ENCODE results near the gene IL27RA.

Gene IL27RA

DNA sequence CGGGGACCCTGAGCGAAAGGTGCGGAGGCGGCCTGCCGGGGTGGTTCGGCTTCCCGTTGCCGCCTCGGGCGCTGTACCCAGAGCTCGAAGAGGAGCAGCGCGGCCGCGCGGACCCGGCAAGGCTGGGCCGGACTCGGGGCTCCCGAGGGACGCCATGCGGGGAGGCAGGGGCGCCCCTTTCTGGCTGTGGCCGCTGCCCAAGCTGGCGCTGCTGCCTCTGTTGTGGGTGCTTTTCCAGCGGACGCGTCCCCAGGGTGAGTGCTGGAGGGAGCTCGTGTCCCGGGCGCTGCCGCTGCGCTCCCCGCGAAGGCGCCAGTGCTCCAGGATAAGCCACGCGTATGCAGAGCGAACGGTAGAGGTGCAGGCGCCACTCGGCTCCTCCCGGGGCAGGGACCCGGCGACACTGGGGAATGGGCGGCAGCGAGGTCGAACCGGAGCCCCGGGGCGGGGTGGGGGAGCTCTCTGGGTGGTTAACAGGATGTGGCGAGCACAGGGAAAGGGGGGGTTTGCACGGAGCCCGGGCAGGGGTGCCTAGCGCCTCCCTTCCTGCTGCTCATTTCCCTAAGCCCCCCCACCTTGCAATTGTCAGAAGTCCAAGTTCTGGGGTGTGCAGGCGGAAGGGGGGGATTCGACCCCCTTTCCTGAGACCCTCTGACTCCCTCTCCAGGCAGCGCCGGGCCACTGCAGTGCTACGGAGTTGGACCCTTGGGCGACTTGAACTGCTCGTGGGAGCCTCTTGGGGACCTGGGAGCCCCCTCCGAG is at the start of gene IL27RA:
TSS of gene IL27RA (plus strand) at position 44 of the 762 bp plus-strand sequence. CDS start at position 155, 111 bp downstream.
- peaks cover 3% of the 10 kb centered on the region for H3K36me3 Mint-ChIP-seq
- peak within 1 kb of the TSS; percentile 92 for H3K4me3 Mint-ChIP-seq
- no peaks in the 10 kb centered on the region for H3K9me3 Mint-ChIP-seq (ENCODE audit: low read depth)
- H3K27ac Mint-ChIP-seq: peak within 1 kb of the TSS; percentile 88
- peaks cover 27% of the 10 kb centered on the region for H3K4me1 Mint-ChIP-seq (ENCODE audit: low read depth)
- H3K27me3 Mint-ChIP-seq: no peaks in the 10 kb centered on the region

DNA sequence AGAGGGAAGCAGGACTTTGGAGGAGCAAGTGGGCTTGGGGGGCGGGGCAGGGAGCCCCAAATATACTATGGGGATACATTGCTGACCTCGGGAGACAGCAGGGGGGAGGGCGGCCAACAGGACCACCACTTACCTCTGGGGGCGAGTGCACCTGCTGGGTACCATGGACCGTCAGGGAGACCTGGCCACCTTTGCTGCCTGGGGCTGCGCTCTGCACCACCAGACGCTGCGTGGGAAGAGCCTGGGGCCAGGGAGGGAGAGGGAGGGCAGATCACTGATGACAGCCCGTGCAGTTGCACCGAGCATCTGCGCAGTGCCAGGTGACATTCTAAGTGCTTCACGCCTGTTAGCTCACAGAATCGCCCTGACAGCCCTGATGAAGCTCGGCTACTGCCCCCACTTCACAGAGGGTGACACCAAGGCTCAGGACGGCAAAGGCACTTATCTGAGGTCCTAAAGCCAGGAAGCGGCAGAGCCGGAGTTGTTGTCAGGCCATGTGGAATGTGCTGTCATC is 49.5 kb upstream of the IL27RA start:
- Mint-ChIP-seq H3K4me3 (peak overlapping the region; percentile 27), H3K36me3 (no peaks in the 10 kb centered on the region), H3K4me1 (ENCODE audit: low read depth) (peaks cover 52% of the 10 kb centered on the region), H3K27me3 (no peaks in the 10 kb centered on the region), H3K27ac (peak overlapping the region; percentile 46), H3K9me3 (ENCODE audit: low read depth) (no peaks in the 10 kb centered on the region)

DNA sequence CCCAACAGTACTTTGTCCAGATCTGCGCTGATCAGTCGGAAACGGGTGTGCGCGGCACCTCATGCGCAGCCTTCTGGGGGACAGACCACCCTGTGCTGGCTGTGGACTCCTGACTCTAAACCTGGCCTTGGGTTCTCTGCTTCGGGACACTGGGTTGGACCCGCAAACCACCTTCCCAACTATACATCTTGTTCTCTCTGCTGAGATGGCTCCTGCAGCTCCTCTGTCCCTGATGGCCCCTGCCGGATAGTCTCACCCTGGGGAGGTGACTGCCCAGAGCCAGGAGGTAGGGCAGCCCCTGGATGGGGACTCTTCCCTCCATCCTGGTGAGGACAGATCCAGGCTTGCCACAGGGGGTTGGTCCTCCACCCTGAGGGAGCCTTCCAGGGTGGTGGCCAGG is 48.8 kb upstream of the IL27RA start:
- Mint-ChIP-seq H3K4me3 (no peak overlapping the region), H3K36me3 (no peaks in the 10 kb centered on the region), H3K9me3 (ENCODE audit: low read depth) (no peaks in the 10 kb centered on the region), H3K27ac (peak overlapping the region; percentile 81), H3K4me1 (ENCODE audit: low read depth) (peaks cover 60% of the 10 kb centered on the region), H3K27me3 (no peaks in the 10 kb centered on the region)

DNA sequence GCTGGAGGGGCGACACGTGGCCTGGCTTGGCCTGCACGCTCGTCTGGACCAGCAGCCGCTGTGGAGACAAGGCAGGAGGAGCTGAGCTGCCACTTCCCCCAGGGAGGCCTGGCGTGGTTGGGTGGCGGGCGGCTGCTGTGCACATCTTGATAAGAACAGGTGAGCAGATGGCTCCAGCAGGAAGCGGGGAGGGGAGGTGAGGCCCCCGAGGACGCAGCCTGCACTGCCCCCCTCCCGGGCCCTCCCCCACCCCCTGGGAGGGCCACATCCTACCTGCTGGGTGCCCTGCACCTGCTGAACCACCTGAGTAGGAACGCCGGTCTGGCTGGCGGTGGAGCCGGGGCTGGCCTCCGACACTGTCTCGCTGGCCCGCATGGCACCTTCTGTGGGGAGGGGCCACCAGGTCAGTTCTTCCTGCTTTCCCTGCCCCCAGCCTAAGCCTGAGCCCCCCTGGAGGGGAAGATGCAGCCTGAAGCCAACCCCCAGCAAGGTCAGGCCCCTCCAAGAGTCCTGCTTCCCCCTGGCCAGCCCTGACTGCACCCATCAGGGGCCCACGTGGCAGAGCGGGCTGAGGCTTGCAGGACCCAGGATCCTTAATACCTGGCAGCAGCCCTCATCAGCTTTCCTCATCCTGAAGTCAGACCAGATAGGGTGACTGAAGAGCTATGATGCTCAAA is 48.2 kb upstream of the IL27RA start:
- no peaks in the 10 kb centered on the region for H3K36me3 Mint-ChIP-seq
- no peak overlapping the region for H3K4me3 Mint-ChIP-seq
- peaks cover 62% of the 10 kb centered on the region for H3K4me1 Mint-ChIP-seq (ENCODE audit: low read depth)
- peak overlapping the region; percentile 82 for H3K27ac Mint-ChIP-seq
- H3K27me3 Mint-ChIP-seq: no peaks in the 10 kb centered on the region
- no peaks in the 10 kb centered on the region for H3K9me3 Mint-ChIP-seq (ENCODE audit: low read depth)

DNA sequence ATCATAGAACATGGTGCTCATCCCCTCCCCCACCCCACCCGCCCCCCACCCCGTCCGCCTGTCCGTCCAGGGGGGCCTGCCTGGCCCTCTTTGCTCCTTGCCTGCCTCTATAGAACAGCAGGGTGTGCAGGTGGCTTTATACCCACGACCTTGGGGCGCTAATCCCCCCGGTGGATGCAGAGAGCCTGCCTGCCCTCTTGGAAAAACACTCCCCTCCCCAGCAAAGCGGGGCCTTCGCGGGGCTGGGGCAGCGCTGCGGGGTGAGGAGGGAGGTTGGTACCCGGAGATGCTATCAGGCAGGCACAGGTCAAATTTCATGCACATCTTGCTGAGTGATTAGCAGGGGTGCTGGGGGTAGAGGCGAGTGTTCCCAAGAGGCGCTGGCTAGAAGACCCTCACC is 47.4 kb upstream of the IL27RA start:
- no peaks in the 10 kb centered on the region for H3K36me3 Mint-ChIP-seq
- peak overlapping the region; percentile 58 for H3K27ac Mint-ChIP-seq

DNA sequence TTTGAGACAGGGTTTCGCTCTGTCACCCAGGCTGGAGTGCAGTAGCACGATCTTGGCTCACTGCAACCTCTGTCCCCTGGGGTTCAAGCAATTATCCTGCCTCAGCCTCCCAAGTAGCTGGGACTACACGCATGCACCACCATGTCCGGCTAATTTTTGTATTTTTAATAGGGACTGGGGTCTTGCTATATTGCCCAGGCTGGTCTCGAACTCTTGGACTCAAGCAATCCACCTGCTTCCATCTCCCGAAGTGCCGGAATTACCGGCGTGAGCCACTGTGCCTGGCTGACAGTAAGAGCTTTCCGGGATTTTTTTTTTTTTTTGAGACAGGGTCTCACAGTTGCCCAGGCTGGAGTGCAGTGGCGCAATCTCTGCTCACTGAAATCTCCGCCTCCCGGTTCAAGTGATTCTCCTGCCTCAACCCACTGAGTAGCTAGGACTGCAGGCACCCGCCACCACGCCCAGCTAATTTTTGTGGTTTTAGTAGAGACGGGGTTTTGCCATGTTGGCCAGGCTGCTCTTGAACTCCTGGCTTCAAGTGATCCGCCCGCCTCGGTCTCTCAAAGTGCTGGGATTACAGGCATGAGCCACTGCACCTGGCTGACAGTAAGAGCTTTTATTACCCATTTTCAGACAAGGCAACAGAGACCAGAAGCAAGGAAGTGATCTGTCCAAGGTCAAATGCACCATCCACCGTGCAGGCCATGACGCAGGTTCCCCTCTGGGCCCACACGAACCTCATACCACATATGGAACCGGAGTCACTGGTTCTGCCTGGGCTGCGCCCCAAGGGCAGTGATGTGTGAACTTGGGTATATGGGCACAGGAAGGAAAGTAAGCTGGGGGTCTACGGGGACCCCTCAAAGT is 46.5 kb upstream of the IL27RA start:
- Mint-ChIP-seq H3K36me3 (no peaks in the 10 kb centered on the region), H3K27me3 (no peaks in the 10 kb centered on the region), H3K4me1 (ENCODE audit: low read depth) (peaks cover 72% of the 10 kb centered on the region), H3K4me3 (peak overlapping the region; percentile 66), H3K27ac (peak overlapping the region; percentile 98), H3K9me3 (ENCODE audit: low read depth) (no peaks in the 10 kb centered on the region)

More for the DNA sequence above, 47.4 kb upstream of the IL27RA start:
- Mint-ChIP-seq H3K27me3 (no peaks in the 10 kb centered on the region), H3K4me3 (no peak overlapping the region), H3K4me1 (ENCODE audit: low read depth) (peaks cover 67% of the 10 kb centered on the region), H3K9me3 (ENCODE audit: low read depth) (no peaks in the 10 kb centered on the region)

DNA sequence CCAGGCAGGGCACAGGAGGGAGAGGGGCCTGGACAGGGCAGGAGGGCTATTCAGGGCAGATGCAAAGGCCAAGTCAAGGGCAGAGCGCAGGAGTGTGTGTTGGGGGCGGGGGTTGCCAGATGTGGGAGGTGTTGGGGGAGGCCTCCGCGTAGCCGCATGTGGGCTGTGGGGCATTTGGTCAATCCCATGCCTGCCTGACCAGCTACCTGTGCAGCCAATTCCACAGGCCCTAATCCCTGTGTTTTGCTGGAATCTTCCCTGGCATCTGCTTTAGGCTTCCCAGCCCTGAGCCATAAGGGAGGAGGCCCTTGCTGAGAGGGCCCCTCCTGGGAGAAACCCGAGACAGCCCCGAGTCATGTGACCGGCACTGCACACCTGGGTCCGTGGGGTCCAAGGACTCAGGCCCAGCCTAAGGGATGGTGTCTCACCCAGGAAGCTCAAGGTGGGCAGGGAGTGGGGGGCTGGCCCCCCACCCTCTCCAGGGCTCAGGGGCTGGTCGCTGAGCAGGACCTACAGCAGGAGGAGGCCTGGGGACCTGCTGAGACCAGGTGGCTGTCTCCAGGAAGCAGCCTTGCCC is 45.7 kb upstream of the IL27RA start:
- peaks cover under 1% of the 10 kb centered on the region for H3K36me3 Mint-ChIP-seq
- H3K27ac Mint-ChIP-seq: peak overlapping the region; percentile 98
- peaks cover 73% of the 10 kb centered on the region for H3K4me1 Mint-ChIP-seq (ENCODE audit: low read depth)
- H3K27me3 Mint-ChIP-seq: no peaks in the 10 kb centered on the region
- H3K9me3 Mint-ChIP-seq (ENCODE audit: low read depth): no peaks in the 10 kb centered on the region
- peak overlapping the region; percentile 66 for H3K4me3 Mint-ChIP-seq

DNA sequence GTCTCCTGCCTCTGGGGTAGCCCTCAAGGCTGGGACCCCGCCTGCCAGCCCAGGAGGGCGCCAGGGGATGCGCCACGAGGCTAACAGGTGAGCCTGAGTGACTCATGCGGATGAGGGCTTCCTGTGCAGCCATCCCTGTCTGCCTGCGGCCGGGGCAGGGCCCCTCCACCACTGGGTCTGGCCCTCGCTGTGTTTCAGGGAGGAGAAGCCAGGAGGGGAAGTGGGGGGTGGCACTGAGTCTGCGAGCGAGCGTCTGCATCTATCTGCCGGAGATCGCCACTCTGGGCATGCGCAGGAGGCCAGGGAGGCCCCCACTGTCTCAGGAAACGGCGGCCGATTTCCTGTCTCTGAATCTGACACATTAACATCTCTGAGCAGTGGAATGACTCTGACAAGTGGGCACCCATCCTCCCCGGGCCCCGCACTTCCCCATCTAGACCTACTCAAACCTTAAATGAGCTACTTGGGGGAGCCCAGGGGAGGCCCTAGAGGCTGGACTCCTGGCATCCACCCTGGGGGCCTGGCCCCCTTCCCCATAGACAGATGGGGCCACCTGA is 45.1 kb upstream of the IL27RA start:
- no peaks in the 10 kb centered on the region for H3K27me3 Mint-ChIP-seq
- H3K27ac Mint-ChIP-seq: peak overlapping the region; percentile 98
- H3K4me3 Mint-ChIP-seq: peak overlapping the region; percentile 52
- peaks cover 3% of the 10 kb centered on the region for H3K36me3 Mint-ChIP-seq
- peaks cover 74% of the 10 kb centered on the region for H3K4me1 Mint-ChIP-seq (ENCODE audit: low read depth)
- H3K9me3 Mint-ChIP-seq (ENCODE audit: low read depth): no peaks in the 10 kb centered on the region

DNA sequence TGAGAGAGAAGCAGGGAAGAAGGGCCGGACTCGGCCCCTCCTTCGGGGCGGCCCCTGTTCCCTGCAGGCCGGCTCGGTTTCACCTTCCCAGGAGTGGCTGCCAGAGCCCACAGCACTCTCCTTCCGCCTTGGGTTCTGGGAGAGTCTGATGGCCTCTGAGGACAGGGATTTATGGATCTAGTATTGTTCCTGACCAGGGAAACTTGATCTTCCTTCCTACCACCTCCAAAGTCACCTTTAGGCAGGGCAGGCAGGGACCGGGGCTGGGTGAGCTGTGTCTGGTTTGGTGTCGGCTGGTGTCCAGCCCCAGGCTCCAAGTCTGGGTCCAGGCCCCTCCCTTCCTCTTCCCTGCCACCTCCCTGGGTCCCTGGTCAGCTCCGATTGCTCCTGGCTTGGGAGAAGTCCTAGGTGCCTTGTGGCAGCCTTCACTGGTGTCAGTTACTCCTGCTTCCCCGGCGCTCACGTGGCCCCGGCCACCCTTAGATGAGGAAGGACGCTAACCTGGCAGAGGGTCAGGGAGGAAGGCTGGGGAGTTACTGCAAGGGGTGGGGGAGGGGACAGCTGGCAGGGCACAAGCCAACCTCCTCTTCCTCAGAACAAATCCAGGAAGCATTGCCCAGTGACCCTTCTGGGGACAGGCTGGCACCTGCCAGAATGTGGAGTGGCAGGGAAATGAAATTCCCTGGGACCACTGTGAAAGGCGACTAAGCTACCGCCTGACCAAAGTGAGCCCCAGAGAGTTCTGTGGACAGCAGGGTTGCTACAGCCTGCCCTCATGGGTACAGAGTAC is 44.3 kb upstream of the IL27RA start:
- Mint-ChIP-seq H3K27me3 (no peaks in the 10 kb centered on the region), H3K36me3 (peaks cover 3% of the 10 kb centered on the region), H3K4me1 (ENCODE audit: low read depth) (peaks cover 72% of the 10 kb centered on the region), H3K9me3 (ENCODE audit: low read depth) (no peaks in the 10 kb centered on the region), H3K4me3 (peak overlapping the region; percentile 52), H3K27ac (peak overlapping the region; percentile 98)

DNA sequence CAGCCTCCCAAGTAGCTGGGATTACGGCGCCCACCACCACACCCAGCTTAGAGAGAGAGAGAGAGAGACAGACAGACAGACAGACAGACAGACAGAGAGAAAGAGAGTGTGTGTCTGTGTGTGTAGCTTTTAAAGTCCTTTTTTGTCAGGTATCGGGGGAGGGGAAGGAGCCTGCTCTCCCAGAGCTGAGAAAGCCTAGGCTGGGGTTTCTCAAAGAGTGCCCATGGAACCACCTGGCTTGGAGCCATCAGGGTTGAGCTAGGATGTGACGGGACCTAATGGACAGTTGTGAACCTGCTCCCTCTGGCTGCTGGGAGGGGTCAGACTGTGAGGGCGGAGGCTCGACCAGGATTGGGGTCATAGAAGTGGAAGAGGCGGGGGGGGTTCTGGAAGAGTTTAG is 42.1 kb upstream of the IL27RA start:
- Mint-ChIP-seq H3K4me3 (no peak overlapping the region), H3K36me3 (peaks cover 3% of the 10 kb centered on the region), H3K4me1 (ENCODE audit: low read depth) (peaks cover 59% of the 10 kb centered on the region), H3K27ac (peak overlapping the region; percentile 98), H3K27me3 (no peaks in the 10 kb centered on the region), H3K9me3 (ENCODE audit: low read depth) (no peaks in the 10 kb centered on the region)

DNA sequence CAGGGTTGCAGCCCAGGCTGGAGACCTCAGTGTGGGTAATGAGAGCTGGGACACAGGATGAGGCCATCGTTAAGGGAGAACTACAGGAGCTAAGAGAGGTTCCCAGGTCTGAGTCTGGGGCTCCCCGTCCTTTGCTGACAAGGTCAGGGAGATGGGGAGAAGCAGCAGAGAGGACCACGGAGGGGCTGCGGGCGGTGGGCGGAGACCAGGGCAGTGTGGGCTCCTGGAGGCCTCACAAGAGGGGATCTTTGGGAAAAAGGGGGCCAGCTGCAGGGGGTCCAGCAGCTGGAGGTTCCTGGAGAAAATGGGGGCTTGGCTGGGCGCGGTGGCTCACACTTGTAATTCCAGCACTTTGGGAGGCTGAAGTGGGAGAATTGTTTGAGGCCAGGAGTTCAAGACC is 41.5 kb upstream of the IL27RA start:
- Mint-ChIP-seq H3K4me3 (no peak overlapping the region), H3K9me3 (ENCODE audit: low read depth) (no peaks in the 10 kb centered on the region), H3K27ac (peak overlapping the region; percentile 98), H3K4me1 (ENCODE audit: low read depth) (peaks cover 54% of the 10 kb centered on the region), H3K36me3 (peaks cover 3% of the 10 kb centered on the region), H3K27me3 (no peaks in the 10 kb centered on the region)

DNA sequence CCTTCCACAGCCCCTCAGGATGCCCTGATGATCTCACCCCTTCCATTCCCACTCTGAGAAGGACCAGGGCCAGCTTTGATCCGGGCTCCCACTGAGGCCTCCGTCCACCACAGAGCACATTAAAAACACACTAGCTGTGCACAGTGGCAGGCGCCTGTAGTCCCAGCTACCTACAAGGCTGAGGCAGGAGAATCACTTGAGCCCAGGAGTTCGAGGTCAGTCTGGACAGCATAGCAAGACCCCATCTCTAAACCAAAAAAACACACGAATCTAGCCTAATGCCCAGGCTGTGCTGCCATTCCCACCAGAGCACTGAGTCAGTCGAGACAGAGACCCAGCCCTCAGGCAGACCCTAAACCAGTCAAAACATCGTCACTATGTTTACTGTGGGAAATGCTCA is 39.5 kb upstream of the IL27RA start:
- Mint-ChIP-seq H3K36me3 (peaks cover 3% of the 10 kb centered on the region), H3K27me3 (no peaks in the 10 kb centered on the region), H3K9me3 (ENCODE audit: low read depth) (no peaks in the 10 kb centered on the region), H3K27ac (no peak overlapping the region), H3K4me3 (no peak overlapping the region), H3K4me1 (ENCODE audit: low read depth) (peaks cover 39% of the 10 kb centered on the region)

DNA sequence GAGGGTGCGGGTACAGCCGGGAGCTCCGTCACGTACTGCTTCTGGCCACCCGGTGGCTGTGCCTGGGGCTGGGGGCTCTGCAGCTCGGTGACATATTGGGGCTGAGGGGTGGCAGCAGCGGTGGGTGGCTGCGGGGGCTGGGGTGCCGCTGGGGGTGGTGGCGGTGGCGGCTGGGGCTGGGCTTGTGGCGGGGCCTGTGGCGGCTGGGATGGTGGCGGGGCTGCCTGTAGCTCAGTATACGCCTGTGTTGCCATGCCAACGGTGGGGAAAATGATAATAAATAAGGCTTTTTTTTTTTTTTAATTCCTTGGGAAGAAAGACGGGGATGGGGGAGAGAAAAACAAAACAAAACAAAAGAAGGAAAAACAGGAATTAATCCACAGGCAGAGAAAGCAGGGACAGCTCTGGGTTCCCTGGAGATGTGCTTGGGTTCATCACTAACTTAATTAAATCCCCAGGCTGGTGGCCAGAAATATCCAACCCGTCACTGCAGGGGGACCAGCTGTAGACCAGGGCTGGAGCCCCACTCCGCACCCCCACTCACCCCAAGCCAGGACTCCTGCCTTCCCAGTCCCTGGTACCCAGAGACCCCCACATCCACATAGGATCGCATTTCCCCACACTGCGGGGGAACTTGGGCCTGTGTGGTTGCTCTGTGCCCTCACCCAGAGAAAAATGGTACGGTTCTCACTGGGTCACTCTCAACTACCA is 37.8 kb upstream of the IL27RA start:
- H3K36me3 Mint-ChIP-seq: peaks cover 3% of the 10 kb centered on the region
- no peak overlapping the region for H3K4me3 Mint-ChIP-seq
- H3K9me3 Mint-ChIP-seq (ENCODE audit: low read depth): no peaks in the 10 kb centered on the region
- H3K27me3 Mint-ChIP-seq: no peaks in the 10 kb centered on the region
- H3K4me1 Mint-ChIP-seq (ENCODE audit: low read depth): peaks cover 27% of the 10 kb centered on the region
- no peak overlapping the region for H3K27ac Mint-ChIP-seq
